Dermis blood vessel endothelial cell (primary cell): ENCODE results near the gene DOHH. TPM values are rescaled to one million over a fixed set of nuclear protein-coding genes. Genes with fewer than 3 reads are reported as not detected.
"Not testable (repeated sequence)": the region's sequence is repeated elsewhere in the genome, so short reads cannot be mapped to it uniquely, and the experiment has no call there.

ENCODE experiments used
- DNase-seq: peaks from one replicate; pipeline ENCODE4 v3.0.0; 2010
- total RNA-seq: library from RNA; depleted of rRNA; stranded (reverse); fragments of >200 nt; gene quantifications from 2 replicates; pipeline ENCODE4 v1.2.3, GENCODE V29; 2014

The DOHH gene
- total RNA-seq, 1 donor from 2014 or later = 13.1 TPM

GRCh38 chr19:3457528-3458228 lies 42.8 kb downstream of the DOHH start:
- no peak for DNase-seq

- no peak for DNase-seq
Measured at GRCh38 chr19:3456925-3457527, 43.4 kb downstream of the DOHH start.

- DNase-seq = no peak
Measured at GRCh38 chr19:3455960-3456601, 44.4 kb downstream of the DOHH start.

GRCh38 chr19:3455393-3455955 lies 45.0 kb downstream of the DOHH start:
- no peak for DNase-seq

- DNase-seq = no peak
Measured at GRCh38 chr19:3454656-3455392, 45.6 kb downstream of the DOHH start.

GRCh38 chr19:3453840-3454239 lies 46.6 kb downstream of the DOHH start:
- DNase-seq = no peak

GRCh38 chr19:3452942-3453214 lies 47.6 kb downstream of the DOHH start:
- DNase-seq = not testable (repeated sequence)

GRCh38 chr19:3452171-3452941 lies 48.1 kb downstream of the DOHH start:
- no peak for DNase-seq

- no peak for DNase-seq
Measured at GRCh38 chr19:3451451-3451866, 49.0 kb downstream of the DOHH start.

GRCh38 chr19:3450796-3451411 lies 49.6 kb downstream of the DOHH start:
- peak; percentile 99 for DNase-seq

GRCh38 chr19:3448616-3449334 lies 51.7 kb downstream of the DOHH start:
- DNase-seq = no peak

- not testable (repeated sequence) for DNase-seq
Measured at GRCh38 chr19:3446657-3447056, 53.8 kb downstream of the DOHH start.

GRCh38 chr19:3444695-3445234 lies 55.7 kb downstream of the DOHH start:
- DNase-seq = no peak

GRCh38 chr19:3443840-3444694 lies 56.4 kb downstream of the DOHH start:
- peak; percentile 82 for DNase-seq

GRCh38 chr19:3442487-3443071 lies 57.9 kb downstream of the DOHH start:
- DNase-seq = no peak

GRCh38 chr19:3441986-3442329 lies 58.5 kb downstream of the DOHH start:
- DNase-seq = no peak

- DNase-seq = no peak
Measured at GRCh38 chr19:3441089-3441985, 59.1 kb downstream of the DOHH start.
